ENCODE data around the gene BRD7. TPM values are rescaled to one million over a fixed set of nuclear protein-coding genes. Genes with fewer than 3 reads are reported as not detected.

The BRD7 gene
- total and polyA plus RNA-seq, 2 of the 13 experiments (the other 11 are each of a cell fraction or from before 2014, with no cell fraction given): 82.3 to 149 TPM

DNA sequence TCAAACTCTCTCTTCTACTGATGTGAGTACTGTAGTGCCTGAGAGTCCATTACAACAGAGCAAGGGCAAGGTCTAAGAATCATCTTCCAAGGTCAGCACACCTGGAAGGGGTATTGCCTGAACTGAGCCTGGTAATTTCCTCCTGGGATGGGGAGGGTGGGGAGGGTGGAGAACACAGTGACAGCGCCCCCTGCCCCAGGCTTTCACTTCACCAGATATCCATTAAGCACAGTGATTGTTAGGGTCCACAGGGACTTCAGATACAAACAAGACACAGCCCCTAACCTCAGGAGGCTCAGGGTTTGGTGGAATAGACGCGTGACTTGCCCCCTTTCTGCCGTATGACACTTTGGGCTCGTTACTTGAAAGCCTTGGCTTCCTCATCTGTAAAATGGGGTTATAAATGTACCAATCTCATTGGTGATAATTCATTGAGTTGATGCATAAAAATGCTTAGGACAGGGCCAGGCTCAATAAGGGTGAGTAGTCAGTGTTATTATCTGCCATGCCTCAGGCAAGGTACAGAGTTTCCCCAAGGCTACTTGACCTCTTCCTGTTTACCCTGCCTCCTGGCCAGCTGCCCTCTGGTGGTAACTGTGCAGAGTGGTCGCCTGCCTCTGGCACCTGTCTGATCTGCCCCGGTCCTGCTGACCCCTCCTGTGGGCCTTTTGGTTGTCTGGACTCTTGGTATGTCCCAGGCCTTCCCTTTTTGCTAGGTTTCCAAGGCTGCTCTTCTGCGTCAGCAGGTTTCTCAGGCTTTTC is 13.1 kb upstream of the BRD7 start (continued):
- no peak for TF ChIP-seq KAT2B (IDR thresholded peaks at IDR 0.05; ENCODE audit: borderline replicate concordance, low read depth, low read length)
- TF ChIP-seq ZNF253 (CRISPR knock-in tag; IDR thresholded peaks at IDR 0.05; ENCODE audit: borderline replicate concordance): no peak
- TF ChIP-seq ZBTB8A (CRISPR knock-in tag; IDR thresholded peaks at IDR 0.05; ENCODE audit: borderline replicate concordance, low read depth): no peak
- TF ChIP-seq NONO (IDR thresholded peaks at IDR 0.05): no peak
- TF ChIP-seq NONO (CRISPR knock-in tag; conservative IDR thresholded peaks at IDR 0.05): no peak
- TF ChIP-seq ATAD3A (CRISPR knock-in tag; IDR thresholded peaks at IDR 0.05): no peak
- TF ChIP-seq, protein P1, sequence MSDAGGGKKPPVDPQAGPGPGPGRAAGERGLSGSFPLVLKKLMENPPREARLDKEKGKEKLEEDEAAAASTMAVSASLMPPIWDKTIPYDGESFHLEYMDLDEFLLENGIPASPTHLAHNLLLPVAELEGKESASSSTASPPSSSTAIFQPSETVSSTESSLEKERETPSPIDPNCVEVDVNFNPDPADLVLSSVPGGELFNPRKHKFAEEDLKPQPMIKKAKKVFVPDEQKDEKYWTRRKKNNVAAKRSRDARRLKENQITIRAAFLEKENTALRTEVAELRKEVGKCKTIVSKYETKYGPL (CRISPR knock-in tag; IDR thresholded peaks at IDR 0.05): no peak
- TF ChIP-seq HOXD1 (CRISPR knock-in tag; IDR thresholded peaks at IDR 0.05): no peak
- TF ChIP-seq, protein P2, sequence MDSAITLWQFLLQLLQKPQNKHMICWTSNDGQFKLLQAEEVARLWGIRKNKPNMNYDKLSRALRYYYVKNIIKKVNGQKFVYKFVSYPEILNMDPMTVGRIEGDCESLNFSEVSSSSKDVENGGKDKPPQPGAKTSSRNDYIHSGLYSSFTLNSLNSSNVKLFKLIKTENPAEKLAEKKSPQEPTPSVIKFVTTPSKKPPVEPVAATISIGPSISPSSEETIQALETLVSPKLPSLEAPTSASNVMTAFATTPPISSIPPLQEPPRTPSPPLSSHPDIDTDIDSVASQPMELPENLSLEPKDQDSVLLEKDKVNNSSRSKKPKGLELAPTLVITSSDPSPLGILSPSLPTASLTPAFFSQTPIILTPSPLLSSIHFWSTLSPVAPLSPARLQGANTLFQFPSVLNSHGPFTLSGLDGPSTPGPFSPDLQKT (CRISPR knock-in tag; IDR thresholded peaks at IDR 0.05; ENCODE audit: borderline replicate concordance): no peak
- TF ChIP-seq ZNF780A (CRISPR knock-in tag; IDR thresholded peaks at IDR 0.05): no peak
- TF ChIP-seq STAG1 (CRISPR knock-in tag; IDR thresholded peaks at IDR 0.05): peak; percentile 55
- TF ChIP-seq ASH2L (IDR thresholded peaks at IDR 0.05; ENCODE audit: insufficient read length, low read depth, low read length): no peak
- TF ChIP-seq SPEN (CRISPR knock-in tag; IDR thresholded peaks at IDR 0.05; ENCODE audit: low read depth): no peak
- TF ChIP-seq MED1 (CRISPR knock-in tag; IDR thresholded peaks at IDR 0.05): no peak
- no peak for TF ChIP-seq ATM (IDR thresholded peaks at IDR 0.05; ENCODE audit: borderline replicate concordance)
- TF ChIP-seq, protein P3, sequence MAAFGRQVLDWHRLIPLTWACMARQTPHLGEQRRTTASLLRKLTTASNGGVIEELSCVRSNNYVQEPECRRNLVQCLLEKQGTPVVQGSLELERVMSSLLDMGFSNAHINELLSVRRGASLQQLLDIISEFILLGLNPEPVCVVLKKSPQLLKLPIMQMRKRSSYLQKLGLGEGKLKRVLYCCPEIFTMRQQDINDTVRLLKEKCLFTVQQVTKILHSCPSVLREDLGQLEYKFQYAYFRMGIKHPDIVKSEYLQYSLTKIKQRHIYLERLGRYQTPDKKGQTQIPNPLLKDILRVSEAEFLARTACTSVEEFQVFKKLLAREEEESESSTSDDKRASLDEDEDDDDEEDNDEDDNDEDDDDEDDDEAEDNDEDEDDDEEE (CRISPR knock-in tag; IDR thresholded peaks at IDR 0.05): no peak
- TF ChIP-seq, protein P4, sequence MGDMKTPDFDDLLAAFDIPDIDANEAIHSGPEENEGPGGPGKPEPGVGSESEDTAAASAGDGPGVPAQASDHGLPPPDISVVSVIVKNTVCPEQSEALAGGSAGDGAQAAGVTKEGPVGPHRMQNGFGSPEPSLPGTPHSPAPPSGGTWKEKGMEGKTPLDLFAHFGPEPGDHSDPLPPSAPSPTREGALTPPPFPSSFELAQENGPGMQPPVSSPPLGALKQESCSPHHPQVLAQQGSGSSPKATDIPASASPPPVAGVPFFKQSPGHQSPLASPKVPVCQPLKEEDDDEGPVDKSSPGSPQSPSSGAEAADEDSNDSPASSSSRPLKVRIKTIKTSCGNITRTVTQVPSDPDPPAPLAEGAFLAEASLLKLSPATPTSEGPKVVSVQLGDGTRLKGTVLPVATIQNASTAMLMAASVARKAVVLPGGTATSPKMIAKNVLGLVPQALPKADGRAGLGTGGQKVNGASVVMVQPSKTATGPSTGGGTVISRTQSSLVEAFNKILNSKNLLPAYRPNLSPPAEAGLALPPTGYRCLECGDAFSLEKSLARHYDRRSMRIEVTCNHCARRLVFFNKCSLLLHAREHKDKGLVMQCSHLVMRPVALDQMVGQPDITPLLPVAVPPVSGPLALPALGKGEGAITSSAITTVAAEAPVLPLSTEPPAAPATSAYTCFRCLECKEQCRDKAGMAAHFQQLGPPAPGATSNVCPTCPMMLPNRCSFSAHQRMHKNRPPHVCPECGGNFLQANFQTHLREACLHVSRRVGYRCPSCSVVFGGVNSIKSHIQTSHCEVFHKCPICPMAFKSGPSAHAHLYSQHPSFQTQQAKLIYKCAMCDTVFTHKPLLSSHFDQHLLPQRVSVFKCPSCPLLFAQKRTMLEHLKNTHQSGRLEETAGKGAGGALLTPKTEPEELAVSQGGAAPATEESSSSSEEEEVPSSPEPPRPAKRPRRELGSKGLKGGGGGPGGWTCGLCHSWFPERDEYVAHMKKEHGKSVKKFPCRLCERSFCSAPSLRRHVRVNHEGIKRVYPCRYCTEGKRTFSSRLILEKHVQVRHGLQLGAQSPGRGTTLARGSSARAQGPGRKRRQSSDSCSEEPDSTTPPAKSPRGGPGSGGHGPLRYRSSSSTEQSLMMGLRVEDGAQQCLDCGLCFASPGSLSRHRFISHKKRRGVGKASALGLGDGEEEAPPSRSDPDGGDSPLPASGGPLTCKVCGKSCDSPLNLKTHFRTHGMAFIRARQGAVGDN (CRISPR knock-in tag; IDR thresholded peaks at IDR 0.05): peak; percentile 59
- TF ChIP-seq ZNF598 (CRISPR knock-in tag; IDR thresholded peaks at IDR 0.05; ENCODE audit: borderline replicate concordance): peak; percentile 49; the same call in 1 of the 2 replicates
- TF ChIP-seq HNRNPUL1 (IDR thresholded peaks at IDR 0.05; ENCODE audit: low read depth, low read length): no peak
- TF ChIP-seq ARNTL (CRISPR knock-in tag; IDR thresholded peaks at IDR 0.05): no peak
- TF ChIP-seq ZFP37 (CRISPR knock-in tag; IDR thresholded peaks at IDR 0.05; ENCODE audit: borderline replicate concordance): no peak
- TF ChIP-seq ZNF354B (CRISPR knock-in tag; IDR thresholded peaks at IDR 0.05): no peak
- 0 out of 2 replicates have a peak, but pooled peaks have one; percentile 17 for TF ChIP-seq ADNP (CRISPR knock-in tag; IDR thresholded peaks at IDR 0.05)
- TF ChIP-seq ERF (CRISPR knock-in tag; IDR thresholded peaks at IDR 0.05): 0 out of 2 replicates have a peak, but pooled peaks have one; percentile 25
- TF ChIP-seq GATA4 (IDR thresholded peaks at IDR 0.05; ENCODE audit: borderline replicate concordance, low read depth): no peak

Data from HepG2 (cell line).